ENCODE measurements around the gene DAB2IP. TPM values are rescaled to one million over a fixed set of nuclear protein-coding genes. Genes with fewer than 3 reads are reported as not detected.

Gene DAB2IP
- total and polyA plus RNA-seq, 4 donors = 2.3 to 13.1 (median 5.4) TPM

DNA sequence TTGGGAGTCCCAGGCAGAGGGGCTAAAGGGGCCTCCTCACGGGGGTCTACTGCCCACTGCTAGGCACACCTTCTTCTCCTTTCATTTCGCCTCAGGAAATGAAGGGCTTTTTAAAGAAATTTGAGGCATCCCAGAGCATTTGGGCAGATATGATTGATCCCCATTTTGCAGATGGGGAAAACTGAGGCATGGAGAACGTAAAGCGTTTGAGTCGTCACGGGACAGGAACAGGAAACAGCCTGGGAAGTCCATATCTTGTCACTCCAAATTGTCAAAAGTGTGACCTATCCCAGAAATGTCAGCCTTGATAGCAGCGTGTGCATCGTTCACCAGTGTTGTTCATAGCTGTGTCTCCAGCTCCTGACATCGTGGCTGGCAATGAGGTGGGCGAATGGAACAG is 98.2 kb downstream of the DAB2IP start:
- no peak for TF ChIP-seq EGR1 (IDR thresholded peaks at IDR 0.05; ENCODE audit: low read depth in 2 of 2)
- TF ChIP-seq FOXA2 (IDR thresholded peaks at IDR 0.05) = no peak
- Histone ChIP-seq H3K36me3 (ENCODE audit: control insufficient read depth in 4 of 4, insufficient read depth in 3 of 4, low read depth in 1 of 4, low read length in 3 of 4) (no peaks in the 10 kb centered on the region), H3K27me3 (ENCODE audit: control insufficient read depth in 4 of 4, insufficient read depth in 4 of 4, low read length in 3 of 4) (no peaks in the 10 kb centered on the region), H3K9me3 (ENCODE audit: control insufficient read depth in 4 of 4, low read length in 3 of 4) (no peaks in the 10 kb centered on the region), H3K27ac (ENCODE audit: low read depth in 1 of 2, low read length in 2 of 2) (no peak overlapping the region), H3K4me1 (ENCODE audit: control insufficient read depth in 4 of 4, insufficient read depth in 4 of 4, low read length in 3 of 4) (peaks cover 4 to 7% (median 6%) of the 10 kb centered on the region in 4 donors), H3K9ac (ENCODE audit: low read depth in 1 of 2, low read length in 2 of 2) (no peak overlapping the region), H3K4me3 (ENCODE audit: low read depth in 1 of 3, low read length in 3 of 3) (no peak overlapping the region)
- 94% methylated on average over 10 of the region's 10 CpGs for WGBS
- DNase-seq (ENCODE audit: low spot score) = no peak

GRCh38 chr9:121750259-121750714 is 98.9 kb downstream of the DAB2IP start:
- WGBS = 86% methylated on average over 11 of the region's 11 CpGs

GRCh38 chr9:121750715-121751623 is 99.5 kb downstream of the DAB2IP start:
- Histone ChIP-seq H3K36me3 (ENCODE audit: control insufficient read depth in 4 of 4, insufficient read depth in 3 of 4, low read depth in 1 of 4, low read length in 3 of 4) (no peaks in the 10 kb centered on the region), H3K27ac (ENCODE audit: low read depth in 1 of 2, low read length in 2 of 2) (no peak overlapping the region), H3K4me1 (ENCODE audit: control insufficient read depth in 4 of 4, insufficient read depth in 4 of 4, low read length in 3 of 4) (peaks cover 0 to 6% (median 2%) of the 10 kb centered on the region in 4 donors), H3K9me3 (ENCODE audit: control insufficient read depth in 4 of 4, low read length in 3 of 4) (no peaks in the 10 kb centered on the region), H3K9ac (ENCODE audit: low read depth in 1 of 2, low read length in 2 of 2) (no peak overlapping the region), H3K4me3 (ENCODE audit: low read depth in 1 of 3, low read length in 3 of 3) (no peak overlapping the region), H3K27me3 (ENCODE audit: control insufficient read depth in 4 of 4, insufficient read depth in 4 of 4, low read length in 3 of 4) (no peaks in the 10 kb centered on the region)
- no peak for DNase-seq (ENCODE audit: low spot score)
- TF ChIP-seq FOXA1 (IDR thresholded peaks at IDR 0.05) (no peak), GABPA (IDR thresholded peaks at IDR 0.05 in 1 of 2, conservative IDR thresholded peaks at IDR 0.05 in 1 of 2) (no peak), YY1 (IDR thresholded peaks at IDR 0.05) (no peak), NR2F2 (IDR thresholded peaks at IDR 0.05) (no peak), ZBTB33 (IDR thresholded peaks at IDR 0.05) (no peak), RXRA (IDR thresholded peaks at IDR 0.05) (no peak), SP1 (IDR thresholded peaks at IDR 0.05) (no peak), JUND (IDR thresholded peaks at IDR 0.05) (no peak), RAD21 (IDR thresholded peaks at IDR 0.05) (no peak), FOXA2 (IDR thresholded peaks at IDR 0.05) (no peak), CTCF (IDR thresholded peaks at IDR 0.05; ENCODE audit: low read depth, low read length, missing input control) (no peak), HNF4G (IDR thresholded peaks at IDR 0.05) (no peak)
- TF ChIP-seq, protein P1, sequence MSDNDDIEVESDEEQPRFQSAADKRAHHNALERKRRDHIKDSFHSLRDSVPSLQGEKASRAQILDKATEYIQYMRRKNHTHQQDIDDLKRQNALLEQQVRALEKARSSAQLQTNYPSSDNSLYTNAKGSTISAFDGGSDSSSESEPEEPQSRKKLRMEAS (IDR thresholded peaks at IDR 0.05) = no peak
- TF ChIP-seq, protein P2, sequence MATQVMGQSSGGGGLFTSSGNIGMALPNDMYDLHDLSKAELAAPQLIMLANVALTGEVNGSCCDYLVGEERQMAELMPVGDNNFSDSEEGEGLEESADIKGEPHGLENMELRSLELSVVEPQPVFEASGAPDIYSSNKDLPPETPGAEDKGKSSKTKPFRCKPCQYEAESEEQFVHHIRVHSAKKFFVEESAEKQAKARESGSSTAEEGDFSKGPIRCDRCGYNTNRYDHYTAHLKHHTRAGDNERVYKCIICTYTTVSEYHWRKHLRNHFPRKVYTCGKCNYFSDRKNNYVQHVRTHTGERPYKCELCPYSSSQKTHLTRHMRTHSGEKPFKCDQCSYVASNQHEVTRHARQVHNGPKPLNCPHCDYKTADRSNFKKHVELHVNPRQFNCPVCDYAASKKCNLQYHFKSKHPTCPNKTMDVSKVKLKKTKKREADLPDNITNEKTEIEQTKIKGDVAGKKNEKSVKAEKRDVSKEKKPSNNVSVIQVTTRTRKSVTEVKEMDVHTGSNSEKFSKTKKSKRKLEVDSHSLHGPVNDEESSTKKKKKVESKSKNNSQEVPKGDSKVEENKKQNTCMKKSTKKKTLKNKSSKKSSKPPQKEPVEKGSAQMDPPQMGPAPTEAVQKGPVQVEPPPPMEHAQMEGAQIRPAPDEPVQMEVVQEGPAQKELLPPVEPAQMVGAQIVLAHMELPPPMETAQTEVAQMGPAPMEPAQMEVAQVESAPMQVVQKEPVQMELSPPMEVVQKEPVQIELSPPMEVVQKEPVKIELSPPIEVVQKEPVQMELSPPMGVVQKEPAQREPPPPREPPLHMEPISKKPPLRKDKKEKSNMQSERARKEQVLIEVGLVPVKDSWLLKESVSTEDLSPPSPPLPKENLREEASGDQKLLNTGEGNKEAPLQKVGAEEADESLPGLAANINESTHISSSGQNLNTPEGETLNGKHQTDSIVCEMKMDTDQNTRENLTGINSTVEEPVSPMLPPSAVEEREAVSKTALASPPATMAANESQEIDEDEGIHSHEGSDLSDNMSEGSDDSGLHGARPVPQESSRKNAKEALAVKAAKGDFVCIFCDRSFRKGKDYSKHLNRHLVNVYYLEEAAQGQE (IDR thresholded peaks at IDR 0.05) = no peak
- WGBS = 88% methylated on average over 17 of the region's 17 CpGs

More at GRCh38 chr9:121750259-121750714, 98.9 kb downstream of the DAB2IP start:
- no peak overlapping the region for H3K27ac ChIP-seq (ENCODE audit: low read depth in 1 of 2, low read length in 2 of 2)
- H3K4me1 ChIP-seq (ENCODE audit: control insufficient read depth in 4 of 4, insufficient read depth in 4 of 4, low read length in 3 of 4) = peaks cover 0 to 6% (median 2%) of the 10 kb centered on the region in 4 donors
- no peak overlapping the region for H3K9ac ChIP-seq (ENCODE audit: low read depth in 1 of 2, low read length in 2 of 2)
- H3K27me3 ChIP-seq (ENCODE audit: control insufficient read depth in 4 of 4, insufficient read depth in 4 of 4, low read length in 3 of 4) = no peaks in the 10 kb centered on the region
- H3K9me3 ChIP-seq (ENCODE audit: control insufficient read depth in 4 of 4, low read length in 3 of 4) = no peaks in the 10 kb centered on the region
- H3K36me3 ChIP-seq (ENCODE audit: control insufficient read depth in 4 of 4, insufficient read depth in 3 of 4, low read depth in 1 of 4, low read length in 3 of 4) = no peaks in the 10 kb centered on the region
- no peak overlapping the region for H3K4me3 ChIP-seq (ENCODE audit: low read depth in 1 of 3, low read length in 3 of 3)
- TF ChIP-seq RAD21 (IDR thresholded peaks at IDR 0.05) (no peak), HNF4G (IDR thresholded peaks at IDR 0.05) (no peak), TAF1 (conservative IDR thresholded peaks at IDR 0.05) (no peak), GABPA (IDR thresholded peaks at IDR 0.05 in 1 of 2, conservative IDR thresholded peaks at IDR 0.05 in 1 of 2) (no peak)
- DNase-seq (ENCODE audit: low spot score) = no peak

All from liver (tissue), 9 donors.